Measurements from ENCODE around the gene ERBB4. TPM values are rescaled to one million over a fixed set of nuclear protein-coding genes. Genes with fewer than 3 reads are reported as not detected.

ERBB4 gene
- 10 to 100 TPM in 2 of 3 donors, 1 to 10 TPM in 1; 1.6 to 53.1 (median 18.4) TPM for total RNA-seq

DNA sequence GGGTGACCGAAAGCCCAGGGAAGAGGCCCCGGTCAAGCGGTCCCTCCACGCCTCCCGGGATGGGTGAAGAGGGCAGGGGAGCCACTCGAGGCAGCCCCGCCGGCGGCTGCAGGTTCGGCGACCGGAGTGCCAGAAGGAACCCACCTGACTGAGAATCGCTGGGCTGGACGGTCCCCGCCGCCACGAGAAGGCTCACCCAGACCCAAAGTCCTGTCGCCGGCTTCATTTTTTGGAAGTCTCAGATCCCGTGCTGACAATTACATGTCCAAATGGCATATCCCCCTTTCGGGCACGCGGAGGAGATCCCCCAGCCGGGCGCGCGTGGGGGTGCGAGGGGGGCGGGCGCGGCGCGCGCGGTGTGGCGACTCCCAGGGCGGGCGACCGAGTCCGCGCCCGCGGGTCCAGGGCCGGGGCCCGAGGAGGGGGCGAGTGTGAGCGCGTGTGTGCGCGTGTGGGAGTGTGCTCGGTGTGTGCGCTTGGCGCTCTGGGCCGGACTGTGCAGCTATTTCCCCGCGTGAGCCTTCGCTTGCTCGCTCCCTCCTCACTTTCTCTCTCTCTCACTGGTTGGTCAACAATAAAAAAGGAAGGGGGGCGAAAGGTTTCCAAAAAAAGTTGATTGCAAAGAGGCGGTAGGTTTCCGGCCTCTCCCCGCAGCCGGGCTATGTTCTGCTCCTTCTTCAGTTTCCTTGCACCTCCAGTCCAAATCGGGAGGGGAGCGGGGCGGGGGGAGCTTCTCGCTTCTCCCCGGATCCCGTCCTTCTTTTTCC, at the start of gene ERBB4:
TSS of gene ERBB4 (minus strand) at position 498 of the 767 bp plus-strand sequence. CDS start at position 226, 272 bp downstream.
- H3K27ac ChIP-seq: peak within 1 kb of the TSS; percentile 2 to 23
- H3K9me3 ChIP-seq: no peaks in the 10 kb centered on the region
- no peak for TF ChIP-seq POLR2A (IDR thresholded peaks at IDR 0.05)
- TF ChIP-seq, protein P1, sequence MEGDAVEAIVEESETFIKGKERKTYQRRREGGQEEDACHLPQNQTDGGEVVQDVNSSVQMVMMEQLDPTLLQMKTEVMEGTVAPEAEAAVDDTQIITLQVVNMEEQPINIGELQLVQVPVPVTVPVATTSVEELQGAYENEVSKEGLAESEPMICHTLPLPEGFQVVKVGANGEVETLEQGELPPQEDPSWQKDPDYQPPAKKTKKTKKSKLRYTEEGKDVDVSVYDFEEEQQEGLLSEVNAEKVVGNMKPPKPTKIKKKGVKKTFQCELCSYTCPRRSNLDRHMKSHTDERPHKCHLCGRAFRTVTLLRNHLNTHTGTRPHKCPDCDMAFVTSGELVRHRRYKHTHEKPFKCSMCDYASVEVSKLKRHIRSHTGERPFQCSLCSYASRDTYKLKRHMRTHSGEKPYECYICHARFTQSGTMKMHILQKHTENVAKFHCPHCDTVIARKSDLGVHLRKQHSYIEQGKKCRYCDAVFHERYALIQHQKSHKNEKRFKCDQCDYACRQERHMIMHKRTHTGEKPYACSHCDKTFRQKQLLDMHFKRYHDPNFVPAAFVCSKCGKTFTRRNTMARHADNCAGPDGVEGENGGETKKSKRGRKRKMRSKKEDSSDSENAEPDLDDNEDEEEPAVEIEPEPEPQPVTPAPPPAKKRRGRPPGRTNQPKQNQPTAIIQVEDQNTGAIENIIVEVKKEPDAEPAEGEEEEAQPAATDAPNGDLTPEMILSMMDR (IDR thresholded peaks at IDR 0.05): no peak
- TF ChIP-seq POLR2AphosphoS5 (IDR thresholded peaks at IDR 0.05): no peak
- intact Hi-C loops (cut with DNase I; ENCODE audit: low total_unique reads): no loop called here
- DNase-seq (ENCODE audit: low spot score in 2 of 2): no peak
- no peaks in the 10 kb centered on the region for H3K36me3 ChIP-seq
- peak within 1 kb of the TSS; percentile 56 to 82 (median 60) for H3K4me3 ChIP-seq
- no peaks in the 10 kb centered on the region for H3K4me1 ChIP-seq
- H3K27me3 ChIP-seq: peaks cover 0 to 3% of the 10 kb centered on the region in 2 donors

DNA sequence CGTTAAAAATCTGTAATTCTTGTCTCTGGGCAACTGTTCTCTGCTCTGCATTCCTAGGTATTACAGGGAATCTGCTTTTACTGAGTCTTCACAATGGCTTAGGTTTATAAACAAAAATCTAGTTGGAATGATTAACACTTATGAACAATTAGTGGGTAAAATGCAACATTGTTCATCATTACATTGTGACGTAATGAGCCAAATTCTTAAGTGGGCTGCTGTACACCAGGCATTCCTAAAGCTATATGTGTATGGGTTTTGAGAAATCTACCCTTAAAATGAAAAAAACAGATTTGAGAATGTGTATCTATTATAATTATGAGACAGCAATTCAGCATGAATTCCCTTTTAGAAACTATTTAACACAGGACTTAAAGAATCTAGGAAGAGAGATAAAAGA, 41.5 kb upstream of the ERBB4 start:
- Histone ChIP-seq H3K4me1 (no peaks in the 10 kb centered on the region), H3K9me3 (peaks cover 0 to 12% of the 10 kb centered on the region in 2 donors), H3K36me3 (no peaks in the 10 kb centered on the region), H3K27ac (no peak overlapping the region), H3K4me3 (no peak overlapping the region), H3K27me3 (no peaks in the 10 kb centered on the region)
- TF ChIP-seq, protein P1 (IDR thresholded peaks at IDR 0.05): no peak
- TF ChIP-seq POLR2AphosphoS5 (IDR thresholded peaks at IDR 0.05): no peak
- TF ChIP-seq POLR2A (IDR thresholded peaks at IDR 0.05): no peak
- no peak for DNase-seq (ENCODE audit: low spot score in 2 of 2)
- intact Hi-C loops (cut with DNase I; ENCODE audit: low total_unique reads): no loop called here

DNA sequence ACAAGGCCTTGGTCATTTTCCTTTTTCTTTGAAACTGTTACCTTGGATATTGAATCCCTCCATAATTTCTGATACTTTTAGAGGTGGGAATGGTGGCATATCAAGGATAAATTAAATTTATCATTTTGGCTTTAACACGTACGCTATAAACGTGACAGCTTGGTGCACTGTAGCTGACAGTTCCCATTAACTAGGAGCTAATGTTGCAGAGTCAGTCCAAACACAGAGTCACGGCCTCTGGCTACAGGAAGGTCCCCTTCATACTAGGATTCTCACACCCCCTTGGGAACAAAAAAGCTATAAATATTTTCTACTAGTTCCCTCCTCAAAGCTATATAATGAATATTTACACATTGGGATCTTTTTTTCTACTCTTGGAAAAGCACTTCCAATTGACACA, 17.7 kb upstream of the ERBB4 start:
- TF ChIP-seq POLR2A (IDR thresholded peaks at IDR 0.05) (no peak), POLR2AphosphoS5 (IDR thresholded peaks at IDR 0.05) (no peak)
- TF ChIP-seq, protein P1 (IDR thresholded peaks at IDR 0.05): no peak
- intact Hi-C loops (cut with DNase I; ENCODE audit: low total_unique reads): loop anchor here (5.0 kb wide), 1 partner anchor 1184 kb away; no protein-coding TSS in a partner anchor
- no peaks in the 10 kb centered on the region for H3K9me3 ChIP-seq
- DNase-seq (ENCODE audit: low spot score in 2 of 2): no peak
- no peak overlapping the region for H3K27ac ChIP-seq
- H3K27me3 ChIP-seq: no peaks in the 10 kb centered on the region
- H3K36me3 ChIP-seq: no peaks in the 10 kb centered on the region
- H3K4me1 ChIP-seq: no peaks in the 10 kb centered on the region
- no peak overlapping the region for H3K4me3 ChIP-seq

DNA sequence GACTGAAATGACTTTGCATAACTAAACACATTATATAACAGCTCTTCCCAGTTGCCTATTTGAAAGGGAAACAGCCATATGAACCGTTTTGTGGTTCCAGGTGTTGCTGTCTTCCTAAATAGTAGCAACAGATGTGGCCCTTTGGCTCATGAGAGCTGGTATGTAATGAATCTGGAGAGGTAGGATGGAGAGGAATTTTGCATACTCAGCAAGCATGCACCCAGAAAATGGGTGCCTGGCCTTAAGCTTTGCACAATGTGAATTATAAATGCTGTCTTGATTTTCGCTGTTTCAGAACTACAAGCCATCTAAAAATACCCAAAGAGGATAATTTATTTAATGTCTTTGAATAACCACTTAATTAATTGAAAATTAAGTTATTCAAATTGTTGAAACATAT, 15.6 kb upstream of the ERBB4 start:
- DNase-seq (ENCODE audit: low spot score in 2 of 2): no peak
- no peak overlapping the region for H3K27ac ChIP-seq
- H3K4me3 ChIP-seq: no peak overlapping the region
- TF ChIP-seq POLR2AphosphoS5 (IDR thresholded peaks at IDR 0.05) (no peak), POLR2A (IDR thresholded peaks at IDR 0.05) (no peak)
- TF ChIP-seq, protein P1 (IDR thresholded peaks at IDR 0.05): no peak
- intact Hi-C loops (cut with DNase I; ENCODE audit: low total_unique reads): no loop called here
- no peaks in the 10 kb centered on the region for H3K27me3 ChIP-seq
- H3K9me3 ChIP-seq: no peaks in the 10 kb centered on the region
- no peaks in the 10 kb centered on the region for H3K36me3 ChIP-seq
- H3K4me1 ChIP-seq: no peaks in the 10 kb centered on the region

DNA sequence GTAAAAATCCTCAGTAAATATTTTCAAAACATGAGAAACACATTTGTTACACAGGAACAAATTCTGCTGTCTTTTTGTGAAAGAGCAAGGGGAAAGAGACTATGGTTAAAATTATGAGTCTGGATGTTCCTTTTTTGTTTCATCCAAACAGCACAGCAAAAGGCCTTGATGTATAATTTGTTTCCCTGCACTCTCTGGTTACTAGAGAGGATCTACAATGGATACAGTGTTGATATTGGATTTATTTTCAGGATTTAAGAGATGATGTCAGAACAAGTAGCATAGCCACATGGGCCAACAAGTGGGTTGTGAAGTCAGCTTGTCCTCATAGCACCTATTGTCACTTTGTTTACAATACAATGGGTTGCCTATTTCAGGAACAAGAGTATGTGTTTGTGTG, 11.3 kb upstream of the ERBB4 start:
- H3K36me3 ChIP-seq: no peaks in the 10 kb centered on the region
- H3K4me3 ChIP-seq: no peak overlapping the region
- no peaks in the 10 kb centered on the region for H3K27me3 ChIP-seq
- no peak for DNase-seq (ENCODE audit: low spot score in 2 of 2)
- H3K27ac ChIP-seq: no peak overlapping the region
- no peak for TF ChIP-seq POLR2AphosphoS5 (IDR thresholded peaks at IDR 0.05)
- TF ChIP-seq POLR2A (IDR thresholded peaks at IDR 0.05): no peak
- TF ChIP-seq, protein P1 (IDR thresholded peaks at IDR 0.05): no peak
- no peaks in the 10 kb centered on the region for H3K4me1 ChIP-seq
- H3K9me3 ChIP-seq: no peaks in the 10 kb centered on the region
- intact Hi-C loops (cut with DNase I; ENCODE audit: low total_unique reads): no loop called here

Measured in breast epithelium (tissue), 4 donors.